Liver (tissue), 9 donors: Measurements from ENCODE around the gene ORAI3. TPM values are rescaled to one million over a fixed set of nuclear protein-coding genes. Genes with fewer than 3 reads are reported as not detected.

ENCODE experiments used
- DNase-seq: peaks from one replicate; pipeline ENCODE4 v3.0.0-alpha.2; 2017; ENCODE audit warnings: low spot score
- H3K27ac ChIP-seq, 2 donors: one replicate each; pipeline ENCODE4 v1.7.0; 2013; ENCODE audit warnings: inconsistent platforms in 2 of 2, low read length in 2 of 2, control low read depth in 1 of 2, low read depth in 1 of 2, mild to moderate bottlenecking in 1 of 2
- H3K27me3 ChIP-seq, 4 donors: one replicate each; pipeline versions ENCODE4 v1.6.1 to v1.7.0; 2013; ENCODE audit warnings: low read length in 3 of 4, inconsistent platforms in 1 of 4, mild to moderate bottlenecking in 1 of 4, moderate library complexity in 1 of 4; ENCODE audit not compliant: control insufficient read depth in 4 of 4, insufficient read depth in 4 of 4
- H3K36me3 ChIP-seq, 4 donors: one replicate each; pipeline versions ENCODE4 v1.6.1 to v1.7.0; 2013; ENCODE audit warnings: low read length in 3 of 4, mild to moderate bottlenecking in 3 of 4, low read depth in 1 of 4, moderate library complexity in 1 of 4; ENCODE audit not compliant: control insufficient read depth in 4 of 4, insufficient read depth in 3 of 4
- H3K4me1 ChIP-seq, 4 donors: one replicate each; pipeline versions ENCODE4 v1.6.1 to v1.7.0; 2013; ENCODE audit warnings: low read length in 3 of 4, mild to moderate bottlenecking in 3 of 4, moderate library complexity in 1 of 4; ENCODE audit not compliant: control insufficient read depth in 4 of 4, insufficient read depth in 4 of 4
- H3K4me3 ChIP-seq, 3 donors: one replicate each; pipeline versions ENCODE4 v1.6.1 to v1.7.0; 2013; ENCODE audit warnings: low read length in 3 of 3, control low read depth in 1 of 3, low read depth in 1 of 3, mild to moderate bottlenecking in 1 of 3
- H3K9ac ChIP-seq, 2 donors: one replicate each; pipeline ENCODE4 v1.7.0; 2013; ENCODE audit warnings: low read length in 2 of 2, mild to moderate bottlenecking in 2 of 2, moderate library complexity in 2 of 2, control low read depth in 1 of 2, low read depth in 1 of 2
- H3K9me3 ChIP-seq, 4 donors: one replicate each; pipeline versions ENCODE4 v1.6.1 to v1.7.0; 2013; ENCODE audit warnings: low read length in 3 of 4; ENCODE audit not compliant: control insufficient read depth in 4 of 4
- ATF3 ChIP-seq: IDR thresholded peaks from 2 replicates; pipeline ENCODE4 v1.6.1; 2016; ENCODE audit warnings: antibody characterized with exemption
- CTCF ChIP-seq: fragments of 150-350 bp; IDR thresholded peaks from 2 replicates; pipeline ENCODE4 v1.5.1; 2017; ENCODE audit warnings: improper control_type of control experiment, low read depth, low read length; ENCODE audit not compliant: missing input control
- EGR1 ChIP-seq, 2 donors: IDR thresholded peaks; 2 replicates each; pipeline ENCODE4 v1.6.1; 2016 to 2018; ENCODE audit warnings: antibody characterized with exemption in 2 of 2, low read depth in 2 of 2
- FOXA1 ChIP-seq: IDR thresholded peaks from 2 replicates; pipeline ENCODE4 v1.6.1; 2016; ENCODE audit warnings: antibody characterized with exemption
- FOXA2 ChIP-seq: IDR thresholded peaks from 2 replicates; pipeline ENCODE4 v1.6.1; 2016; ENCODE audit warnings: antibody characterized with exemption
- GABPA ChIP-seq, 2 donors: IDR thresholded peaks in 1 of 2; conservative IDR thresholded peaks in 1 of 2; 2 replicates each; pipeline ENCODE4 v1.6.1; 2016; ENCODE audit warnings: antibody characterized with exemption in 2 of 2, mild to moderate bottlenecking in 1 of 2, moderate library complexity in 1 of 2
- HNF4A ChIP-seq, 2 donors: conservative IDR thresholded peaks; 2 replicates each; pipeline ENCODE4 v1.6.1; 2016; ENCODE audit warnings: antibody characterized with exemption in 2 of 2, mild to moderate bottlenecking in 2 of 2
- HNF4G ChIP-seq: IDR thresholded peaks from 2 replicates; pipeline ENCODE4 v1.6.1; 2016; ENCODE audit warnings: antibody characterized with exemption
- JUND ChIP-seq, 2 donors: IDR thresholded peaks; 2 replicates each; pipeline ENCODE4 v1.6.1; 2016; ENCODE audit warnings: antibody characterized with exemption in 2 of 2
- MAX ChIP-seq: IDR thresholded peaks from 2 replicates; pipeline ENCODE4 v1.6.1; 2016; ENCODE audit warnings: antibody characterized with exemption
- NR2F2 ChIP-seq: IDR thresholded peaks from 2 replicates; pipeline ENCODE4 v1.6.1; 2016; ENCODE audit warnings: antibody characterized with exemption
- RAD21 ChIP-seq, 2 donors: IDR thresholded peaks; 2 replicates each; pipeline ENCODE4 v1.6.1; 2016; ENCODE audit warnings: antibody characterized with exemption in 2 of 2, mild to moderate bottlenecking in 2 of 2
- REST ChIP-seq: IDR thresholded peaks from 2 replicates; pipeline ENCODE4 v1.6.1; 2016; ENCODE audit warnings: antibody characterized with exemption, mild to moderate bottlenecking
- RXRA ChIP-seq, 2 donors: IDR thresholded peaks; 2 replicates each; pipeline ENCODE4 v1.6.1; 2017 to 2018; ENCODE audit warnings: antibody characterized with exemption in 2 of 2, mild to moderate bottlenecking in 1 of 2
- SP1 ChIP-seq: IDR thresholded peaks from 2 replicates; pipeline ENCODE4 v1.6.1; 2018; ENCODE audit warnings: antibody characterized with exemption, mild to moderate bottlenecking
- TAF1 ChIP-seq: conservative IDR thresholded peaks from 2 replicates; pipeline ENCODE4 v1.6.1; 2016; ENCODE audit warnings: antibody characterized with exemption, mild to moderate bottlenecking
- YY1 ChIP-seq: IDR thresholded peaks from 2 replicates; pipeline ENCODE4 v1.6.1; 2016; ENCODE audit warnings: antibody characterized with exemption, mild to moderate bottlenecking
- ZBTB33 ChIP-seq: IDR thresholded peaks from 2 replicates; pipeline ENCODE4 v1.6.1; 2016; ENCODE audit warnings: antibody characterized with exemption
- WGBS: extraction: QIAGEN DNeasy Blood & Tissue Kit; methylation state at CpG from one replicate; pipeline ENCODE4 v1.1.7; 2013; 5-methylcytosine and 5-hydroxymethylcytosine counted together
- polyA plus RNA-seq, 2 donors: library from polyadenylated mRNA; stranded (reverse) in 1 of 2; unstranded in 1 of 2; fragments of 200-250 nt in 1 of 2; fragments of >200 nt in 1 of 2; fragmentation: Nextera tagmentation in 1 of 2; extraction: Ambion mirVana in 1 of 2; gene quantifications; one replicate each; pipeline versions ENCODE4 v1.2.1 to v1.2.3, GENCODE V29; 2013 to 2015
- total RNA-seq, 2 donors: library from RNA; depleted of rRNA; stranded (reverse); fragments of >200 nt; gene quantifications; one replicate each; pipeline ENCODE4 v1.2.3, GENCODE V29; 2014
- donor health status: healthy.
- donor health status: healthy.
- donor health status: healthy.
- donor health status: healthy.
- donor health status: healthy.

The ORAI3 gene
- total and polyA plus RNA-seq, 4 donors = 26.6 to 39.1 (median 31.4) TPM

- H3K36me3 ChIP-seq = peaks cover 4 to 12% (median 5%) of the 10 kb centered on the region in 4 donors
- H3K4me1 ChIP-seq = peaks cover 0 to 2% (median 0%) of the 10 kb centered on the region in 4 donors
- H3K4me3 ChIP-seq = no peak overlapping the region
- H3K9ac ChIP-seq = no peak overlapping the region
- DNase-seq = no peak
- H3K27me3 ChIP-seq = no peaks in the 10 kb centered on the region
- H3K9me3 ChIP-seq = no peaks in the 10 kb centered on the region
- H3K27ac ChIP-seq = no peak overlapping the region
- 85% methylated on average over 7 of the region's 7 CpGs for WGBS
- TF ChIP-seq TAF1 (no peak), HNF4A (conservative IDR thresholded peaks at IDR 0.05) (no peak), CTCF (no peak), EGR1 (IDR thresholded peaks at IDR 0.05; ENCODE audit: low read depth in 2 of 2) (no peak), YY1 (no peak), HNF4G (no peak), FOXA2 (no peak), JUND (IDR thresholded peaks at IDR 0.05) (no peak), ATF3 (no peak), GABPA (IDR thresholded peaks at IDR 0.05 in 1 of 2, conservative IDR thresholded peaks at IDR 0.05 in 1 of 2) (no peak), NR2F2 (no peak), FOXA1 (no peak), RAD21 (IDR thresholded peaks at IDR 0.05) (no peak), RXRA (IDR thresholded peaks at IDR 0.05) (no peak), REST (no peak), MAX (no peak), ZBTB33 (no peak), SP1 (no peak)
These were observed 19.7 kb upstream of the ORAI3 start for GRCh38 chr16:30929167-30929566.
